Left lung (tissue), 10 donors: ENCODE results near the gene ABLIM2. TPM values are rescaled to one million over a fixed set of nuclear protein-coding genes. Genes with fewer than 3 reads are reported as not detected.

Source experiments
- ATAC-seq: fragments of 200-7000 bp; cut with Tn5 transposase; one replicate; pipeline ENCODE4 v1.9.1; 2020; ENCODE audit warnings: moderate library complexity
- DNase-seq, 4 donors: peaks; one replicate each; pipeline ENCODE4 v3.0.0-alpha.2; 2013 to 2020
- H3K27ac ChIP-seq, 2 donors: fragments of 200-600 bp; sonication (generic) in 1 of 2; one replicate each; pipeline versions ENCODE4 v1.5.0 to v1.8.0; 2020 to 2021
- H3K27me3 ChIP-seq, 2 donors: fragments of 200-600 bp; sonication (generic) in 1 of 2; one replicate each; pipeline versions ENCODE4 v1.5.0 to v1.8.0; 2020 to 2021
- H3K36me3 ChIP-seq, 2 donors: fragments of 200-600 bp; sonication (generic) in 1 of 2; one replicate each; pipeline versions ENCODE4 v1.5.0 to v1.8.0; 2020 to 2021
- H3K4me1 ChIP-seq, 2 donors: fragments of 200-600 bp; one replicate each; pipeline ENCODE4 v1.8.0; 2021
- H3K4me3 ChIP-seq, 2 donors: fragments of 200-600 bp; sonication (generic) in 1 of 2; one replicate each; pipeline versions ENCODE4 v1.5.0 to v1.8.0; 2020 to 2021; ENCODE audit warnings: mild to moderate bottlenecking in 1 of 2
- H3K9me3 ChIP-seq, 2 donors: fragments of 200-600 bp; sonication (generic) in 1 of 2; one replicate each; pipeline versions ENCODE4 v1.5.0 to v1.8.0; 2020 to 2021
- intact Hi-C, 2 donors: fragments of 100-400 bp; cut with DNase I; formaldehyde crosslinking; loops; one replicate each; pipeline versions ENCODE4 v1.11.2 to v1.14.2; 2022
- polyA plus RNA-seq, 6 donors: library from polyadenylated mRNA; unstranded; fragments of 120-200 nt; gene quantifications; one replicate each; pipeline ENCODE4 v1.2.1, GENCODE V29; 2013; ENCODE audit not compliant: insufficient read length in 6 of 6
- total RNA-seq, 2 donors: library from RNA; stranded (reverse); fragmentation: NEBNext Ultra II Directional; extraction: Animal tissue kit (Norgen Biotek cat#: 25700); gene quantifications; one replicate each; pipeline ENCODE4 v1.2.1, GENCODE V29; 2021
- TF ChIP-seq, protein P1 (sequence below), 2 donors: fragments of 200-600 bp; sonication (generic) in 1 of 2; IDR thresholded peaks; one replicate each; pipeline versions ENCODE4 v1.5.0 to v1.8.0; 2021; ENCODE audit warnings: antibody characterized with exemption in 2 of 2
- donor health status: DM: no; HTN: yes; CAD: no.
- donor health status: DM: no; HTN: no; CAD: no.

ABLIM2 gene
- total and polyA plus RNA-seq, 8 donors: 5.7 to 10.2 (median 7.0) TPM

DNA sequence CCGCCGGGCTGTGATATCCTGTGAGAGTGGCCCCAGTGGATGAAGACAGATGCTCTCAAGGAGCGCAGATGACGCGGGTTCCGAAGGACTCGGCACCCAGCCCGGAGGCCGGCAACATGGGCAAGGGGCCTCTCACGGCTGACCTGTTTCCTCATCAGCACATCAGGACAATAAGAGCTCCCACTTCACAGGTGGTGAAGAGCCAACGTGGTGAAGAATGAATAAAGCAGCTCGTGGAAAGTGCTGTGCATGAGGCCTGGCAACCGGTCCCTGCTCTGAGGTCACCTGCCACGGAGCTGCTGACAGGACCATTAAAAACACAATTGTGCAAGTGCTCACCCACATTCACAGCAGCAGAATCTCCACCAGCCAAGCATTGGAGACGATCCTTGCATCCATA lies 22.9 kb downstream of the ABLIM2 start:
- no peak for ATAC-seq
- TF ChIP-seq, protein P1, sequence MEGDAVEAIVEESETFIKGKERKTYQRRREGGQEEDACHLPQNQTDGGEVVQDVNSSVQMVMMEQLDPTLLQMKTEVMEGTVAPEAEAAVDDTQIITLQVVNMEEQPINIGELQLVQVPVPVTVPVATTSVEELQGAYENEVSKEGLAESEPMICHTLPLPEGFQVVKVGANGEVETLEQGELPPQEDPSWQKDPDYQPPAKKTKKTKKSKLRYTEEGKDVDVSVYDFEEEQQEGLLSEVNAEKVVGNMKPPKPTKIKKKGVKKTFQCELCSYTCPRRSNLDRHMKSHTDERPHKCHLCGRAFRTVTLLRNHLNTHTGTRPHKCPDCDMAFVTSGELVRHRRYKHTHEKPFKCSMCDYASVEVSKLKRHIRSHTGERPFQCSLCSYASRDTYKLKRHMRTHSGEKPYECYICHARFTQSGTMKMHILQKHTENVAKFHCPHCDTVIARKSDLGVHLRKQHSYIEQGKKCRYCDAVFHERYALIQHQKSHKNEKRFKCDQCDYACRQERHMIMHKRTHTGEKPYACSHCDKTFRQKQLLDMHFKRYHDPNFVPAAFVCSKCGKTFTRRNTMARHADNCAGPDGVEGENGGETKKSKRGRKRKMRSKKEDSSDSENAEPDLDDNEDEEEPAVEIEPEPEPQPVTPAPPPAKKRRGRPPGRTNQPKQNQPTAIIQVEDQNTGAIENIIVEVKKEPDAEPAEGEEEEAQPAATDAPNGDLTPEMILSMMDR (IDR thresholded peaks at IDR 0.05): no peak
- H3K36me3 ChIP-seq: no peaks in the 10 kb centered on the region
- no peak overlapping the region for H3K4me3 ChIP-seq
- intact Hi-C loops: no loop called here
- no peaks in the 10 kb centered on the region for H3K27me3 ChIP-seq
- H3K27ac ChIP-seq: no peak overlapping the region
- H3K9me3 ChIP-seq: peaks cover 0 to 7% of the 10 kb centered on the region in 2 donors
- H3K4me1 ChIP-seq: no peaks in the 10 kb centered on the region
- peak in 1 of 4 donors; percentile 46 for DNase-seq

DNA sequence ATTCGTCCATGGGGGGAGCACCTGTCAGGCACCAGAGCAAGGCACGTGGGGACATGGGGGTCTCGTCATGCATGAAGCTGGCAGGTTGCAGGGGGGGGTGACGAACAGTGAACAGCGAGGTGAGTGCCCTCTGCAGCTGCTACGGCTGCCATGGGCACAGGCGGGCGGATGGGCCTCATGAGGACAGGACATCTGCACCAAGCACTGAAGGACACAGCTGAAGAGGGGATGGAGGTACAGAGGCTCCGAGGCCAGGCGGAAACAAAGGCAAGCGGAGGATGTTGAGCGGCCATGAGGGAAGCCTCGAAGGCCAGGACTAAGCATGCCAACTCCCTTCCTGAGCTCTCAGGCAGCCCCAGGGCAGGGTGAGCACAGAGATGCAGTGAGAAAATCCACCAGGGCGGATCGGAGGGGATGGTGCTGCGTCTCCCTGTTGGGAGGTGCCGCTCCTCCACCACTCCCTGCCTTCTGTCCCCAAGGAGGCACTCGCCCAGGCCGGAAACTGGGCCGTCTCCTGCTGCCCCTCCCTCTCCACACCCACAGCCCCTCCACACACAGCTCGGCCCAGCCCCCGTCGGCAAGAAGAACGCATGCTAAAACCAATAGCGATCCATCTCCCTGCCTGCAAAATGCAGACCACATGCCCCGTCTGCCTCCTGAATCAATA lies 24.6 kb downstream of the ABLIM2 start:
- Histone ChIP-seq H3K4me3 (no peak overlapping the region), H3K36me3 (no peaks in the 10 kb centered on the region), H3K27ac (no peak overlapping the region), H3K27me3 (no peaks in the 10 kb centered on the region), H3K4me1 (no peaks in the 10 kb centered on the region), H3K9me3 (peaks cover 0 to 4% of the 10 kb centered on the region in 2 donors)
- intact Hi-C loops: no loop called here
- no peak for ATAC-seq
- DNase-seq: peak in 1 of 4 donors; percentile 76
- TF ChIP-seq, protein P1 (IDR thresholded peaks at IDR 0.05): no peak

DNA sequence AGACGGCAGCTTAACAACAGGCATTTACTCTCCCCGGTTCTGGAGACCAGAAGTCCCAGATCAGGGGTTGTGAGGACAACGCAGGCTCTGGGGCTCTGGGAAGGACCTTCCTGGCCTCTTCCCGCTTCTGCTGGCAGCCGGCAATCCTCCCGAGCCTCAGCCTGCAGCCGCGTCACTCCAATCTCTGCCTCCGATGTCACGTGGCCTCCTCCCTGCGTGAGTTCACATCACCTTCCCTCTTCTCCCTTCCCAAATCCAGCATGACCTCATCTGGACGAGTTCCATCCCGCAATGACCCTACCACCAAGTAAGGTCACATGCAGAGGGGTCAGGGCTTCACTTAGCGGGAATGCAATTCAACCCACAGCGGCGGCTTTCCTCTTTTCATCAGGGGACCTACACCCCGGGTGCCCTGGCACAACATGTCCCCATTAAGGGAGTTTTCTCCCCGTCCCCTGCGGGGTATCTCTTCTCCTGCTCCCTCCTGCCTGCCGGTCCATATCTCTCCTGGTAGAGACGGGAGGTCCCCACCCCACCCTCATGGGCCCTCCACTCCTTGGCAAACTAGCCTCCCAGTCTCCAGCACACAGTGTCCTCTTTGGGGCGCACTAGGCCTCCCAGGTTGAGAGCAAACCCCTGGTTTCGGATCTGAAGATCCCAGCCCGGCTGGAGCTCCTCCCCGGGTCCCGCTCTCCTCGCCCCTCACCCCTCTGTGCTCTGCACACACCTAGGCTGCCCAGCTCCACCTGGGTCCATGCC lies 25.5 kb downstream of the ABLIM2 start:
- no peak for ATAC-seq
- no peak overlapping the region for H3K27ac ChIP-seq
- intact Hi-C loops: no loop called here

DNA sequence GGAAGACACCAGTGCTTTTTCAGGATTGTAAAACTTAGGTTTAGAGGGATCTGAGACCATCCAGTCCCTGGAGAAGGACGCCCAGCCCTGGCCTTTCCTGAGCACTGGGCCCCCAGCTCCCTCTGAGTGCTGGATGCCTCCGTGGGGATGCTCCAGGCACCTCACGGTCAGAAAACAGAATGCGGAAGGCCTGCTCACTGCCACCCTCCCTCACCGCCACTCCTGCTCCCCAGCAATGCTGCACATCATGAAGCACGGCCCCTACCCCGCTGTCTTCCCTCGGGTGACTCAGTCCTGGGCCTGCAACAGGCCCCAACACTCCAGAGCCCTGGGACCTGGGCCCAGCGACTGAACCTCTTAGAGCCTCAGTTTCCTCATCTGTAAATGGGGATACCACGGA lies 26.2 kb downstream of the ABLIM2 start:
- intact Hi-C loops: no loop called here
- DNase-seq (peak in 1 of 4 donors; percentile 53), ATAC-seq (no peak)
- Histone ChIP-seq H3K4me1 (no peaks in the 10 kb centered on the region), H3K27ac (no peak overlapping the region), H3K27me3 (no peaks in the 10 kb centered on the region), H3K9me3 (no peaks in the 10 kb centered on the region), H3K36me3 (no peaks in the 10 kb centered on the region), H3K4me3 (no peak overlapping the region)
- TF ChIP-seq, protein P1 (IDR thresholded peaks at IDR 0.05): no peak

More for the DNA sequence above, 25.5 kb downstream of the ABLIM2 start:
- TF ChIP-seq, protein P1 (IDR thresholded peaks at IDR 0.05): no peak
- H3K4me1 ChIP-seq: no peaks in the 10 kb centered on the region
- peak in 1 of 4 donors; percentile 56 for DNase-seq
- no peaks in the 10 kb centered on the region for H3K9me3 ChIP-seq
- H3K4me3 ChIP-seq: no peak overlapping the region
- no peaks in the 10 kb centered on the region for H3K36me3 ChIP-seq
- H3K27me3 ChIP-seq: no peaks in the 10 kb centered on the region

DNA sequence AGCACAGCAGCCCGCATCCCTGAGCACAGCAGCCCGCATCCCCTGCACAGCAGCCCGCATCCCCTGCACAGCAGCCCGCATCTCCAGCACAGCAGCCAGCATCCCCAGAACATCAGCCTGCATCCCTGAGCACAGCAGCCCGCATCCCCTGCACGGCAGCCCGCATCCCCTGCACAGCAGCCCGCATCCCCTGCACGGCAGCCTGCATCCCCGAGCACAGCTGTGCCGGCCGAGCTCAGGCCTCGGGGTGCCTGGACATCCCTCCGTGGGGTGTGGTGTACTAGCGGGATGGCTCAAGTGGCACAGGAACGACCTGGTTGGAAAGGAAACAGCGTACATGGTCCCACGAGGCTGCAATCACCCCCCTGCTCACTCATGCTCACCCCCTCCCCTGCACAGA lies 26.8 kb downstream of the ABLIM2 start:
- DNase-seq (peak in 1 of 4 donors; percentile 50), ATAC-seq (no peak)
- Histone ChIP-seq H3K4me1 (no peaks in the 10 kb centered on the region), H3K9me3 (no peaks in the 10 kb centered on the region), H3K27me3 (no peaks in the 10 kb centered on the region), H3K27ac (no peak overlapping the region), H3K36me3 (no peaks in the 10 kb centered on the region), H3K4me3 (no peak overlapping the region)
- TF ChIP-seq, protein P1 (IDR thresholded peaks at IDR 0.05): no peak
- intact Hi-C loops: no loop called here
